AG10803 (cell line): Measurements from ENCODE around the gene HCRTR2.

Source experiments
- DNase-seq: peaks from one replicate; pipeline ENCODE4 v3.0.0; 2010; ENCODE audit warnings: low read depth
- H3K4me3 ChIP-seq: 2 replicates; pipeline ENCODE4 v1.5.1; 2011; ENCODE audit warnings: mild to moderate bottlenecking, low read length, control low read depth
- TF ChIP-seq, protein P1 (sequence below): conservative IDR thresholded peaks from 2 replicates; pipeline ENCODE4 v1.5.1; 2011; ENCODE audit warnings: mild to moderate bottlenecking, low read length, control low read depth, inconsistent platforms

Gene HCRTR2

DNA sequence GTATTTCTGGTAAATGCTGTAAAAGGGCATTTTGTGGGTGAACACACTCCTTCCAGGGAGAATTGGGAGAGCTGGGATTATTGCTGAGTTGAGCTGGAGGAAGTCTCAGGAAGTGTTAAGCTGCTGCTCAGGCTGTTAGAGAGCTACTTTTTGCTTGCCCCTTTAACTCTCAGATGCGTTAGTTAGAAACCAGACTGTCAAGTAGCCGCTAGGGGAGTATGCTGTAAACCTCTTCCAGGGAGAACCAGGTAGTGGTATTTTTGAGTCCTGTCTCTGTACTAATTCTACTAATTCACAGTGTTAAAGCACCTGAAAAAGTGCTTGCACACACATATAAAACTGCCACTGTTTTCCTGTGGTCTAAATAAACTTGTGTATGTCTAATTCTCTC, 146.4 kb downstream of the HCRTR2 start:
- no peak for DNase-seq
- TF ChIP-seq, protein P1, sequence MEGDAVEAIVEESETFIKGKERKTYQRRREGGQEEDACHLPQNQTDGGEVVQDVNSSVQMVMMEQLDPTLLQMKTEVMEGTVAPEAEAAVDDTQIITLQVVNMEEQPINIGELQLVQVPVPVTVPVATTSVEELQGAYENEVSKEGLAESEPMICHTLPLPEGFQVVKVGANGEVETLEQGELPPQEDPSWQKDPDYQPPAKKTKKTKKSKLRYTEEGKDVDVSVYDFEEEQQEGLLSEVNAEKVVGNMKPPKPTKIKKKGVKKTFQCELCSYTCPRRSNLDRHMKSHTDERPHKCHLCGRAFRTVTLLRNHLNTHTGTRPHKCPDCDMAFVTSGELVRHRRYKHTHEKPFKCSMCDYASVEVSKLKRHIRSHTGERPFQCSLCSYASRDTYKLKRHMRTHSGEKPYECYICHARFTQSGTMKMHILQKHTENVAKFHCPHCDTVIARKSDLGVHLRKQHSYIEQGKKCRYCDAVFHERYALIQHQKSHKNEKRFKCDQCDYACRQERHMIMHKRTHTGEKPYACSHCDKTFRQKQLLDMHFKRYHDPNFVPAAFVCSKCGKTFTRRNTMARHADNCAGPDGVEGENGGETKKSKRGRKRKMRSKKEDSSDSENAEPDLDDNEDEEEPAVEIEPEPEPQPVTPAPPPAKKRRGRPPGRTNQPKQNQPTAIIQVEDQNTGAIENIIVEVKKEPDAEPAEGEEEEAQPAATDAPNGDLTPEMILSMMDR = no peak
- no peak overlapping the region for H3K4me3 ChIP-seq

DNA sequence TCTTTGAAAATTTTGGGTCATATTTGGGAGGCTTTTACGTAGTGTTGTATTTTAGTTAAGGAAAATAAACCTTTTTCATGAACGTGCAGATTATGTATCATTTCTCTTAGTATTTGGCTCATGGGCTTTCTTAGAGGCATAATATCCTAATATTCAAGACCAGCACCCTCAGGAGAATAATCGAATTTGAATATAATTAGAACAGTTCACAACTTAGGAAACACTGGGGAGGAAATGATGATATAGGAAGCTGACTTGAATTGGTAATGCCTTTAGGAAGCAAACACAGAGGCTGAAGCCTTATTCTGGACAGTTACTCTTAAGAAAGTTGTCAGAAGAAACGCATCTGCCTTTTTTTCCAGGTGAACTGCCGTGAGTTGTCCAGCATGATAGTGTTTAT, 152.9 kb downstream of the HCRTR2 start, which contains the start of gene GFRAL:
Gene GFRAL (plus strand): TSS at position 301 of the 400 bp plus-strand sequence. CDS start 86 bp downstream, at position 387.
- TF ChIP-seq, protein P1 = no peak
- H3K4me3 ChIP-seq = no peak within 1 kb of the TSS
- no peak for DNase-seq
